HG02588 (cell line): ENCODE data around the gene LSAMP.
"Not testable (repeated sequence)": the region's sequence is repeated elsewhere in the genome, so short reads cannot be mapped to it uniquely, and the experiment has no call there.

ENCODE experiments used
- ATAC-seq: cut with Tn5 transposase; IDR thresholded peaks from one replicate; pipeline ENCODE4 v1.9.1; 2021; ENCODE audit warnings: mild to moderate bottlenecking, moderate library complexity; ENCODE audit not compliant: unreplicated experiment

Gene LSAMP

DNA sequence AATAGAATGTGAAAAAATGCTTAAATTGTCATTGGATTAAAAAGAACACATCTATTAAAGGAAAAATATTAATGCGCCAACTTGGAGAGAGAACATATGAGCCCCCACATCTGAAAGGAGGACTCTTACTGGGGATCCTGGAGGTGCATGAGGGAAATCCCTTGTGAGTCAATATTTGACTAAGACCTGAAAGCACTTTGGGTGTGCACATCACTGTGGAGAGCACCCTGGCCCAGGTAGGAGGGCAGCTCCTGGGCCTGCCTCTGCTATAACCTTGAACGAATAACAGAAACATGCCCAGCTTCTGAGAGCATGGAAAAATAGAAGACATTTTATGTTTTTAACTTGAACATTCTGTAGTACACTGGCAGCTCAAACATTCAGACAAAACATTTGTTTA, 622.2 kb downstream of the LSAMP start:
- ATAC-seq = no peak

DNA sequence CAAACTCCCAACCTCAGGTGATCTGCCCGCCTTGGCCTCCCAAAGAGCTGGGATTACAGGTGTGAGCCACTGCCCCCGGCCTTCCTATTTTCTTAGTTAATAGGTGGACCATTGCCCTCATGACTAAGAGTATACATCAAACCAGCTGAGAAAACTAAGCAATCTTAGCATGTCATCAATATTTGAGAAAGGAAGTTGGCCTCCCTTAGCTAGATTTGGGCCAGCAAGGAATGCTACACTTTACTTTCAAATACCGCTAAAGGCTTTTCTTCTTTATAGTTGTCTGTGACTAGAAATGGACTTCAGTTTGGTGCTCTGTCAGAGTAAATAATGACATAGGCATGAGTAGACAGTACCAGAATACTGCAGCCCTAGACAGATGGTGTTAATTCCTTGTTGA, 622.7 kb downstream of the LSAMP start:
- no peak for ATAC-seq

DNA sequence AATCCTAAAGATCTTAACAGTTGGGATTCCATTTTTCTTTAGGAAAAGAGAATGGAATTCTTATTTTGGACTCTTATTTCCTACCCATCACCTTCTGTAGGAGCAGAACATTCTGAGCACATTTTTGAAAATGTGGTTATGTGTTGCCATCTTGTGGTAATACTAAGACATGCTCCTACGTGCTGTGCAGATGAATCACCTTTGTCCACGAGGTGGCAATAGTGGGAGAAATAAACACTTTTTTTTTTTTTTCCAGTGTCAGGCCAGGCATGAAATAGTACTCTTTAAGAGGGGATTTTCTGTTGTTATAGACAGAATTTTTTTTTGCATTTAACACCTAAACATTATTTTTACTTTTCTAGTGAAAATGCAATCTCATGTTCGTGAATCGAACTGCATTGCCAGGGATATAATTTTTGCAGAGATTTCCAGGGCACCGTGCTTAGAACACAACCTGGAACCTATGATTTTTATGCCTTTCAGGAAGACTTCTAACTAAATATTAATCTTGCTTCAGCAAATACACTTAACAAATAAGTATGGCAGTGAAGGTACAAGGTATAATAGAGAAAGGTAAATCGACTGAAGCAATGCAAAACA, 625.4 kb downstream of the LSAMP start:
- ATAC-seq = peak; percentile 97

DNA sequence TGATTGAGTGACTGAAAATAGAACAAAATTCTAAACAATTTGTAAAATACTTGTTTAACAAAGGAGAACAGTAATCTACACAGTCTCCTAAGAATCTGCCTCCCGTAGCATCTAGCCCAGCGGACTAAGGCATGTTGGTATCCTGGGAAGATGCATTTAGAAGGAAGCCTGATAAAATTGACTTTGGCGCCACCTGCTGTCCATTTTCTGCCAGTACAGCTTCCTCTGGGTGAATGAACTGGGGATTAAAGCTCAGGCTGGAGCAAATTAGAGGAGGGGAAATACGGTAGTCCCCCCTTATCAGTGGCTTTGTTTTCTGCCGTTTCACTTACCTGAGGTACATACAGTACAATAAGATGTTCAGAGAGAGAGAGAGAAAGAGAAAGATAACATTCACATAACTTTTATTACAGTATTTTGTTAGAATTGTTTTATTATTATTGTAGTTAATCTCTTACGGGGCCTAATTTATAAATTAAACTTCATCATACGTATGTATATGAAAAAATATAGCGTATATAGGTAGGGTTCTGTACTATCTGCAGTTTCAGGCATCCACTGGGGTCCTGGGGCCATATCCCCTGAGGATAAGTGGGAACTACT, 630.4 kb downstream of the LSAMP start:
- ATAC-seq = no peak

DNA sequence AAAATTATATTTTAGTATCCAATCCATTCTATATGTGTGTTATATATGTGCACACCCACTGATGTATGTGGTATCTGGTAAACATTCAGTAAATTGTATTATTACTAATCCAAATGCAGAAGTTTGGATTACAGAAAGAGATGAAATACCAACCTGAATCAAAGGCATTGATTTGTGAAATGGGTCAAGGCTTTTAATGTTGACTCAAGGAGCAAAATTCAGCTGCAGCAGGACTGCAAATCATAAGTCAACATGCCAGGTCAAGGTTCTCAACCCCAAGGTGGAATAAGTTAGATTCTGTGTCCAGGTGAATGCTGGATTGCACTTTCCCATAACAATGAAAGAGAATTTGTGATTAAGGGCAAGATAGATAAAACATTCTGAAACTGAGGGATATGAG, 631.3 kb downstream of the LSAMP start:
- no peak for ATAC-seq

DNA sequence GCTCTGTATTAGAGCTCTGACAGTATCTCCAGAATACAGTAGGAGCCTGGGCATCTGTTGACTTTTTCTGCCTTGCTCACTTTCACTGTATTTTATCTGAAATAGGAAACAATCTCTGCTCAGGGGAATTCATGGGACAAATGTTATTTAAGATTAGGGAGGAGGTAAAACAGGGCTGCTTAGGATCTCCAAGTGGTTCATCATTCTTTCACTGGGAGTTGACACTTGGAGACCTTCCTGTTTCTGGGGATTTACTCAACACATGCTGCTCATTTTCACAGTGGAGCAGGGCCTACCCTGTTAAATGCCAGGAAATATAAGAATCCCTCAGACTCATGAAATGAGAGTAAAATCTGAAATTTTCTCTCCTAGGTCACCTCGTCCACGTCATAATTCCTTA, 636.5 kb downstream of the LSAMP start:
- ATAC-seq = no peak

DNA sequence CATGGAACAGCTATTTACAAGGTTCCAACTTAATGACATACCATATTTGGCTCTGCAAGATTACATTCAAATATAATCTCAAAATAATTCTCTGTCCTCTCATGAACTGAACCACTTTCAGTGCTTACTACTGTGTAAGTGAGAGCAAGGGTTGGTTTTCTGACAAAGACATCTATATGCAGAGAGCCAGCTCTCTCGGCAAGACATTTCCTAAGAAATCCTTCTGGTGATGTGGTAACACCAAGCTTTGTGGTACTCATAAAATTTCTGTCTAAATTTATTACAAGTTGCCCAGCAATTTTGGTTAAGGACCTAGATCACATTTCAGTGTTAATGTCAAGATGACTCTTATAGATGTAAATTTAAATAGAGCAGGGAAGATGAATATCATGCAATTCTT, 637.0 kb downstream of the LSAMP start:
- ATAC-seq = no peak

DNA sequence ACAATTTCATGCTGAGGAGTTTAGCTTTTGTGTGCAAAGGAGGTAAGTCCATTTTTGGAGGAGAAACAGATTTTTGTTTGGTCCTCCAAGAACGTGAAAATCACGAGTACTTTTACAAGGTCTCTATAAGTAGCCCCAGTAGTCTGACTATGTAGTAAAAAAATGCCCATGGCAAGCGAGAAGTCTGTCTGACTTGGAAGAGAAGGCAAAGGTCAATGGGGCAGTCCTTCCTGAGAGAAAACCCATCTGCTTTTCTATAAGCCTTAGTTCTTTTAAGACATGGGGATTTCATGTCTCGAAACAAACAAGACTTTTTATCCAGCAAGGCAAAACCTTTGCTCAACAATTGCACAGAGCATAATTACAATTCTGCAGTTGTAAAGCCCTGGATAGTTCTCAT, 638.8 kb downstream of the LSAMP start:
- ATAC-seq = no peak

DNA sequence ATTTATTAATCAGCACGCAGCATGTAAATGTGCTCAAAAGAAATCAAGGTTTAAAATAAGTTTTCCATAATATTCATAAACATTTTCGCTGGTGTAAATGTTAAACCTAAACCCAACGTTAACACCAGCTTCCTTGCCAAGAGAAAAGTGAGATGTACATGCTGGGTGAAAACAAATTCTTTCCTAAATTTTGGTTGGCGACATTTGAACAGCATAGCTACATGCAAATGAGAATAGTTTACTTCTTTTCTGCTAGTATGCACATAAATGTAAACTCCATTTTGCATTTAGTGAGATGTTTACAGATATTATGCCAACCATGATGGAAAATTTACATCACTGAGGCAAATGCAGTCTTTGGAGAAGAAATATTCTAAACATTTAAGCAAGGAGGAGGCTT, 639.8 kb downstream of the LSAMP start:
- ATAC-seq = no peak

DNA sequence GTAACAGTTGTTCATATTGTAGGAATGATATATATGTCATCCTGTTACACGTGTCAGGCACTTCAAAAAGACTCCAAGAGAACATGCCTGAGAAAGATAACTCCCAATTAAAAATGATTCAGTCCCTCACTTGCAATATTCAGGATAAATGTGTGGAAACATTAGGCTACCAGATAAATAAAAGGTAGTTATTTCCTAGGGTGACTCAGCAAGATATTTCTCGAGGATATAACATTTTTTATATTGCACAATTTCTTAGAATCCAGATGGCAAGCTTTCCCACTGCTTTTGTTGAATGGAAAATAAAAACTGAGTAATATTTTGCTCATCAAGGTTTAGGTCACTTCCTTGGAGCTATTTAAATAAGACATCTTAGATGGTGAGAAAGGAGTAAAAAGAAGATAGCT, 640.6 kb downstream of the LSAMP start:
- no peak for ATAC-seq

DNA sequence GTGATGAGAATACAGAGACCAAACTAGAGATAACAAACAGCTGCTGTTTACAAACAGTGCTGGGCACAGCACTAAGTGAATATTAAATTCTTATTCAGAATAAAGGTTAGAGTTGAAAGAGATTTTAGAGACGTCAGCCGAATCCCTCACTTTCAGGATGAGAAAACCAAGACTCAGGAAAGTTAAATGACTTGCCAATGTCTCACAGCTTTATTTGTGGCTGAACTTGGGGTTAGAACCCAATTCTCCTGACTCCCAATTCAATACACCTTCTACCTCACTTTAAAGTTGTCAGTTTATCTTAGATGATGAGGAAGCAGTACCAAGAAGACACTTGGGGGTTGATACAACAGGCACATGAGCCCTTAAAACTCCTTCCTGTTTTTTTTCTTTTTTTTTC, 641.1 kb downstream of the LSAMP start:
- no peak for ATAC-seq

DNA sequence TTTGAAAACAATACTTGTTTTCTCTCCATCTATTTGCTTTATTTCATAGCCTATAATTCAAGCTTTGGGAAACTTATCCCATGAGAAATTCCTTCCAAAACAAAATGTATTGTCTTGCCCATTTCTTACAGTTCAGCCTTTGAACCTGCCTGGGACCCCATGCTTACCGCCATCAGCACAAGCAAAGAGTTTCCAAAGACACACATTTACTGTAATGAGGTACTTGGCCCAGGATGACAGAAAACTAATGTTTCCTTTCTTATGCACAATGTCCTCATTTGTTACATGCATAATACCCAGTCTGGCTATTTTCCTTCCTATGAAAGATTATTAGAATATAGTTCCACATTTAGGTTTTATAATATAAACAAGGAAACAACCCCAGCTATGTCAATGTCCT, 641.6 kb downstream of the LSAMP start:
- no peak for ATAC-seq

DNA sequence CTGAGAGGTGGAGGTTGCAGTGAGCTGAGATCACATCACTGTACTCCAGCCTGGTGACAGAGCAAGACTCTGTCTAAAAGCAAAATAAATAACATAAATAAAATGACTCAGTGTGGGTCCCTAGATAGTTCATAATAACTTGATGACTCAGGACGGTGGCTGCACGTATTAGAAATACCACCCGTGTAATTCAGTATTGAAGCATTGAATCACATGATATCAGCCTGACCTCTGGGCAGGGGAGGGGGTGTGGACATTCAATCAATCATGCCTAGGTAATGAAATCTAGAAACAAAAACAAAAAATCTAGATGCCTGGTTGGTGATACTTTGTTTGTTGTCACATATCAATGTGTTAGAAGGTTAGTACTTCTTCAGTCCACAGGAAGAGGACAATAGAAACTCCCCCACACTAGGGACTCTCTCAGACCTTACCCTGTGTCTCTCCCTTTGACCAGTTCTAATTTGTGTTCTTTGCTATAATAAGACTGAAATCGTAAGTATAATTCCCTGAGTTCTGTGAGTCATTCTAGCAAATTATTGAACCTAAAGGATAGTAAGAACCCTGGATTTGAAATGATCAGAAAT, 644.7 kb downstream of the LSAMP start:
- no peak for ATAC-seq

DNA sequence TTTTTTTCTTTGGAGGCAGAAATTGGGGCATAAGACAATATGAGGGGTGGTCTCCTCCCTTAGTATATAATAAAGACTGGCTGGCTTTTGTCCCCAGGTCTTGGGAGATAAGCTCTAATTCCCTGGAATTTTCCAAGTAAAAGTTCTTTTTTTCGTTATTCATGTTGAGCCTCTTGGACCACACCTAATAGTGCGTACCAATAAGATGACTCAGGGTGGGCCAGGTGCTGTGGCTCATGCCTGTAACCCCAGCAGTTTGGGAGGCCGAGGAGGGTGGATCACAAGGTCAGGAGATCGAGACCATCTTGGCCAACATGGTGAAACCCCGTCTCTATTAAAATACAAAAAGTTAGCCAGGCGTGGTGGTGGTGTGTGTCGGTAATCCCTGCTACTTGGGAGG, 645.2 kb downstream of the LSAMP start:
- not testable (repeated sequence) for ATAC-seq

DNA sequence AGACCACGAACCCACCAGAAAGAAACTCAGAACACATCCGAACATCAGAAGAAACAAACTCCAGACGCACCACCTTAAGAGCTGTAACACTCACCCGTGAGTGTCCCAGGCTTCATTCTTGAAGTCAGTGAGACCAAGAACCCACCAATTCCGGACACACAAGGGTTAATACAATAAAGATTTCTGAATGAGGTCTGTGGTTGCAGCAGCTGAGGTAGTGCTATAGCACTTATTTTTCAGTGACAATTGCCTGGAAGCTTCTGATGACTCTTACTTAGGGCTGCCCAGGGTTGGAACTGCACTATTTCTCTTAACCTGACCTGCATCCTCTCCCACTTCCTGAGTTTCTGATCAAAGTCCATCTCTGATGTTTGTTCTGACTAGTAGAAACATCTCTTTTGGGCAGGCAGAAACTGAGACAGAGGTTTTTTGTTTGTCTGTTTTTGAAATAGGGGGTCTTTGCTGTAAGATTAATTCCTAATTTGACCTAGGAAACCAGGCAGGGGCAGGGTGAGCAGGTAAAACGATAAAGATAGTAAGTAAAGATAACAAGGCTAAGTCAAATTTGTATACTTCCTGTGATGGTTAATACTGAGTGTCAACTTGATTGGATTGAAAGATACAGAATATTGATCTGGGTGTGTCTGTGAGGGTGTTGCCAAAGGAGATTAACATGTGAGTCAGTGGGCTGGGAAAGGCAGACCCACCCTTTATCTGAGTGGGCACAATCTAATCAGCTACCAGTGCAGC, 652.9 kb downstream of the LSAMP start:
- ATAC-seq = peak; percentile 84

DNA sequence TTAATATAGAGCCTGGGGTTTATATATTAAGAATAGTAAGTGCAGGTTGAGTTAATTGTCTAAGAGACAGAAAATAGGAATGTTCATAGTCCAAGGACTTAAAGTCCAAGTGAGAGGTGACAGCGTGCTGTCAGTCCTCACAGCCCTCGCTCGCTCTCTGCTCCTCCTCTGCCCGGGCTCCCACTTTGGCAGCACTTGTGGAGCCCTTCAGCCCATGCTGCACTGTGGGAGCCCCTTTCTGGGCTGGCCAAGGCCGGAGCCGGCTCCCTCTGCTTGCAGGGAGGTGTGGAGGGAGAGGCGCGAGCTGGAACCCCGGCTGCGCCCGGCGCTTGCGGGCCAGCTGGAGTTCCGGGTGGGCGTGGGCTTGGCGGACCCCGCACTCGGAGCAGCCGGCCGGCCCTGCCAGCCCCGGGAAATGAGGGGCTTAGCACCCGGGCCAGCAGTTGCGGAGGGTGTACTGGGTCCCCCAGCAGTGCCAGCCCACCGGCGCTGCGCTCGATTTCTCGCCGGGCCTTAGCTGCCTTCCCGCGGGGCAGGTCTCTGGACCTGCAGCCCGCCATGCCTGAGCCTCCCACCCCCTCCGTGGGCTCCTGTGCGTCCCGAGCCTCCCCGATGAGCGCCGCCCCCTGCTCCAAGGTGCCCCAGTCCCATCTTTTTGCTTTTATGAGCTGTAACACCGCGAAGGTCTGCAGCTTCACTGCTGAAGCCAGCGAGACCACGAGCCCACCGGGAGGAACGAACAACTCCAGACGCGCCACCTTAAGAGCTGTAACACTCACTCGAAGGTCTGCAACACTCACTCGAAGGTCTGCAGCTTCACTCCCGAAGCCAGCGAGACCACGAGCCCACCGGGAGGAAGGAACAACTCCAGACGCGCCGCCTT, 653.8 kb downstream of the LSAMP start:
- not testable (repeated sequence) for ATAC-seq

DNA sequence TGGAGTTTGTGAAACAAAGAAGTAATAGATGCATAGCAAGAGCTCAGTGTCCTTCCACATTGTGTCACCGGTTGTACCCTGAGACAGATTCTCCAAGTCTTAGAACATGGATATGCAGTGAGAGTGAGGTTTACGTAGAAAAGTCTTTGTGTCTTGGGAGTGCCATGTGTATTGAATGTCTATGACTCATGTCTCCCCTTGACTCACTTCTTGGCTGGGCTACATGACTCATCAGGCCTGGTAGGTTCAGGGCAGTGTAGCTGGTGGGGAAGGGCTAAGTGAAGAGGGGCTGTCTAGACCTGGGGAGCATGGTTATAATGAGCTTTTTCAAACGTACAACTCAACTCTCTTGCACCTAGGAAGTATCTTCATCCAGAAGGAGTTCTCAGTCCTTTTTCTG, 654.5 kb downstream of the LSAMP start:
- ATAC-seq = peak; percentile 57

DNA sequence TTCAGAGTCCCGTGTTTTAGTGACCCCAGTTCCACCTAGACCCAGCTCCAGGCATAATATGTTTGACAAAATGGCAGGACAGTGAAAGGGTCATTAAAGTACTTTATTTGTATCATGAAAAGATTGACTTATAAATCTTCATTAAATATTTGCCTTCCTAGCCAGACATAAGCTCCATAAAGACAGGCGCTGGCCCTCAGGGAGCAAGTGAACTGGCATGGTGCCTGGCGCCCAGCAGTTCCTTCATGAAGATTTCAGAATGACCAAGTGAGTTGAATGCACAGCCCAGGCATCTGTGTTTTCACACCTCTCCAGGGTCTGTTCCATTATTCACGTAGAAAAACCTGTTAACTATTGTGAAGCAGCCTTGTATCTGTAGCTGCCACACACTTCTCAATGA, 655.8 kb downstream of the LSAMP start:
- ATAC-seq = no peak

DNA sequence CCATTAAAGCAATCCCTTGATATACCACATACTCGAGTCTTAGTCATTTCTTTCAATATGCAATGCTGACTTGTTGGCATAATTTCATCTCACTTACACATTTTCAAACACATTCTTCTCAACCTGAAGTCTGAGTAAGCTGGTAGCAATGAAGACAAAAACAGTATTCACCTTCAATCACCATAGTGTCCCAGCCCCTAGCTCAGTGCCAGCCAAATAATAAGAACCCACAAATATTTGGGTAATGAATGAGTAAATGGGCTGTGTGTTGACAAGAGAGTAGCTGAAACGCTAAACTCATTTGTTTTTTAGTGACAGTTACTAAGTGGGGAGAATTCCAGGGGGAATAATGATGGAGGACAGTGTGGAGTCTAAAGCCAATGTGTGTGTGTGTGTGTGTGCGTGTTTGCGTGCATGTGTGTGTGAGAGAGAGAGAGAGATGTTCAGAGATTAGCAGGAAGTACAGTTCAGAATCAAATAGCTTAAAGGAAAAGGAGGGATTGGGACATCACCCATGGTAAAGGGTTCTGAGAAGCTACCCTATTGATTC, 656.3 kb downstream of the LSAMP start:
- ATAC-seq = no peak

DNA sequence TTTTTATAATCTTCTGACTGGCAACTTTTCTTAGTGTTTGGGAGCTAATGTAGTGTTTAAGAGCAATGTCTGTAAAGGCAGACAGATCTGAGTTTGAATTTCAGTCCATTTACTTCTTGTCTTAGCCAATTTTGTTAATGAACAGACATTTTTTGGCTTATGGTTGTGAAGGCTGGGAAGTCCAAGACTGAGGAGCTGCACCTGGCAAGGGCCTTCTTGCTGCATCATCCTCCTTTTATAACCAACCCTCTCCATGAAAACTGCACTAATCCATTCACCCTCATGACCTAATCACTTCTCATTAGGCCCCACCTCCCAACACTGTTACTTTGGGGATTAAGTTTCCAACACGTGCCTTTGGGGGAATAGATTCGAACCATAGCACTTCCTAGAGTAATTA, 657.5 kb downstream of the LSAMP start:
- ATAC-seq = no peak

DNA sequence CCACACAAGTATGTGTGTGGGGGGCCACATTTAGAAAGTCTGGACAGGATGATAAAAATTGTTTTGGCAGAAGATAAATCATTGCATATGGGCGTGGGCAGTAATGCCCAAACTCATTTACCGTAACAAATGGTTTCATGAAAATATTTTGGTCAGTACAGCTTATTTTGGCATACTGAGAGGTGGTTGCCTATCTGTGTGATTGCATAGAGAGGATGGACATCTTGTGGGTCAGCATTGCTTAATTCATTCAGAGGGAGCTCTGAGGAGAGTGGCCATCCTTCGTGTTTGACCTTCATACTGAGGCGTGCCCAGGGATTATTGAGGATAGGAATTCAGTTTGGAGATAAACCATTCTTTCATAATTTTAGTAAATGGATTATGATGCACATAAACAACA, 659.5 kb downstream of the LSAMP start:
- no peak for ATAC-seq
